Neural cell (in vitro differentiated cells): ENCODE results near the gene HUNK. TPM values are rescaled to one million over a fixed set of nuclear protein-coding genes. Genes with fewer than 3 reads are reported as not detected.

Experiments used
- H2AFZ ChIP-seq: fragments of 200-600, 300-800 bp; sonication (generic), shearing (Covaris generic); 2 replicates; pipeline ENCODE4 v1.6.0; 2014; ENCODE audit warnings: low read depth, mild to moderate bottlenecking, antibody characterized with exemption, low read length, moderate library complexity
- H3F3A ChIP-seq: fragments of 200-600 bp; shearing (Covaris generic); 2 replicates; pipeline ENCODE4 v1.6.1; 2016; ENCODE audit warnings: mild to moderate bottlenecking, moderate library complexity, mixed read lengths, antibody characterized with exemption, low read length; ENCODE audit not compliant: insufficient read depth, poor library complexity, severe bottlenecking
- H3K27ac ChIP-seq: fragments of 200-600, 300-800 bp; sonication (generic), shearing (Covaris generic); 2 replicates; pipeline ENCODE4 v1.5.1; 2014; ENCODE audit warnings: mild to moderate bottlenecking, low read length, moderate library complexity
- H3K27me3 ChIP-seq: fragments of 300-800, 200-600 bp; sonication (generic), shearing (Covaris generic); 2 replicates; pipeline ENCODE4 v1.6.0; 2014; ENCODE audit warnings: mild to moderate bottlenecking, low read depth, low read length, moderate library complexity; ENCODE audit not compliant: insufficient read depth
- H3K36me3 ChIP-seq: fragments of 300-800, 200-600 bp; sonication (generic), shearing (Covaris generic); 2 replicates; pipeline ENCODE4 v1.5.1; 2014; ENCODE audit warnings: mild to moderate bottlenecking, antibody characterized with exemption, low read length, moderate library complexity; ENCODE audit not compliant: insufficient read depth
- H3K4me2 ChIP-seq: fragments of 300-800, 200-600 bp; sonication (generic), shearing (Covaris generic); 2 replicates; pipeline ENCODE4 v1.6.0; 2014; ENCODE audit warnings: mild to moderate bottlenecking, low read length
- H3K4me3 ChIP-seq: fragments of 300-800, 200-600 bp; sonication (generic), shearing (Covaris generic); 2 replicates; pipeline ENCODE4 v1.5.1; 2014; ENCODE audit warnings: mild to moderate bottlenecking, low read length, moderate library complexity
- H3K79me2 ChIP-seq: fragments of 200-600 bp; shearing (Covaris generic); replicated peaks from 2 replicates; pipeline ENCODE4 v1.6.0; 2014; ENCODE audit warnings: mild to moderate bottlenecking, low read length, moderate library complexity; ENCODE audit not compliant: insufficient read depth
- H3K9ac ChIP-seq: fragments of 300-800, 200-600 bp; sonication (generic), shearing (Covaris generic); 2 replicates; pipeline ENCODE4 v1.6.1; 2016; ENCODE audit warnings: mild to moderate bottlenecking, low read length, mixed read lengths
- H3K9me2 ChIP-seq: fragments of 200-600 bp; shearing (Covaris generic); 2 replicates; pipeline ENCODE4 v1.6.1; 2016; ENCODE audit warnings: mild to moderate bottlenecking, low read length, mixed read lengths; ENCODE audit not compliant: insufficient read depth
- H3K9me3 ChIP-seq: fragments of 200-600, 300-800 bp; sonication (generic), shearing (Covaris generic); 2 replicates; pipeline ENCODE4 v1.6.1; 2016; ENCODE audit warnings: mild to moderate bottlenecking, mixed run types, low read length, moderate library complexity, mixed read lengths
- H4K20me1 ChIP-seq: fragments of 200-600 bp; shearing (Covaris generic); 2 replicates; pipeline ENCODE4 v1.6.1; 2016; ENCODE audit warnings: mild to moderate bottlenecking, mixed run types; ENCODE audit not compliant: insufficient read depth
- EP300 ChIP-seq: fragments of 450-650 bp; conservative IDR thresholded peaks from 2 replicates; pipeline ENCODE4 v1.6.1; 2014; ENCODE audit warnings: antibody characterized with exemption, mild to moderate bottlenecking, moderate library complexity; ENCODE audit not compliant: poor library complexity, severe bottlenecking
- EZH2 ChIP-seq: fragments of 200-600, 300-800 bp; shearing (Covaris generic), sonication (generic); IDR thresholded peaks from 2 replicates; pipeline ENCODE4 v1.6.1; 2014; ENCODE audit warnings: antibody characterized with exemption, low read length, borderline replicate concordance, mild to moderate bottlenecking; ENCODE audit not compliant: insufficient read depth, poor library complexity, severe bottlenecking
- MXI1 ChIP-seq: fragments of 450-650 bp; conservative IDR thresholded peaks from 2 replicates; pipeline ENCODE4 v1.6.1; 2014; ENCODE audit warnings: antibody characterized with exemption, mild to moderate bottlenecking; ENCODE audit not compliant: poor library complexity, severe bottlenecking
- POLR2AphosphoS5 ChIP-seq: IDR thresholded peaks from 2 replicates; pipeline ENCODE4 v1.6.1; 2012
- RAD21 ChIP-seq: fragments of 450-650 bp; conservative IDR thresholded peaks from 2 replicates; pipeline ENCODE4 v1.6.1; 2014; ENCODE audit warnings: antibody characterized with exemption, mild to moderate bottlenecking, moderate library complexity
- SMC3 ChIP-seq: fragments of 450-650 bp; conservative IDR thresholded peaks from 2 replicates; pipeline ENCODE4 v1.6.1; 2014; ENCODE audit warnings: antibody characterized with exemption, mild to moderate bottlenecking, moderate library complexity; ENCODE audit not compliant: poor library complexity
- TAF1 ChIP-seq: IDR thresholded peaks from 2 replicates; pipeline ENCODE4 v1.6.1; 2012; ENCODE audit warnings: low read depth
- polyA plus RNA-seq: library from polyadenylated mRNA; depleted of rRNA; stranded (reverse); fragments of >200 nt; gene quantifications from 2 replicates; pipeline ENCODE4 v1.2.3, GENCODE V29; 2014
- TF ChIP-seq, protein P1 (sequence below): fragments of 450-650 bp; IDR thresholded peaks from 2 replicates; pipeline ENCODE4 v1.5.1; 2014; ENCODE audit warnings: antibody characterized with exemption, mild to moderate bottlenecking, moderate library complexity; ENCODE audit not compliant: poor library complexity, severe bottlenecking
- TF ChIP-seq, protein P2 (sequence below): IDR thresholded peaks from 2 replicates; pipeline ENCODE4 v1.6.1; 2012; ENCODE audit warnings: borderline replicate concordance

The HUNK gene
- polyA plus RNA-seq, 1 donor from 2014 or later = 9.3 TPM

DNA sequence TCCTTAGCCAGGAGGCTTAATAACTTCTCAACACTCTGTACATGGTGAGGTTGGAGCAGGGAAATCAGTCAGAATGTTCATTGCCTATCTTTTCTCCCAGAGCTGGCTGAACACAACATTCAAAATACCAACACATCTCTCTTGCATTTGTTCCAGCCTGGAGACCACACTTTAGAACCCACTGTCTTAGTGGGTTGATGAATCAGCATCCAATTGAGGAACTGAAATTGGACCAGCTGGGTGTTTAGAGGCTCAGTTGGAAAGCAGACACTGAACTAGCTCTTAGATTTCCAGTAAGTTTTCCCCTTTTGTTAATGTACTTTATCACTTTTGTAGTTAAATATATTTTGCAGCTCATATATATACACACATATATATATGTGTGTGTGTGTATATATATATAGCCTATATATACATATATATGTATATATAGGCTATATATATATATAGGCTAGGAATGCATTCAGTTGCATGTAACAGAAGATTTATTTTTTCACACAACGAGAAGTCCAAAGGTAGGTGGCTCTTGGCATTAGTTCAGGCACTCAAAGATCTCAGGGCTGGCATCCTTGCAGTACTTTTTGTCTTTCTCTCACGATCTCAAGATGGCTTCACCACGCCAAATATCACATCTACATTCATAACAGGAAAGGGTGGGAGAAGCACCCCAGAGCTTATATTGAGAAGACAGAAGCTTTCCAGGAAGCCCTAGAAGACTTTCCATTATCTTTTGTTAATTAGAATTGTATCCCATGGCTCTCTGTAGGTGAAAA lies 35.0 kb upstream of the HUNK start:
- H3K27ac ChIP-seq = no peak overlapping the region
- no peak overlapping the region for H3K4me2 ChIP-seq
- H3K9ac ChIP-seq = no peak overlapping the region
- no peaks in the 10 kb centered on the region for H4K20me1 ChIP-seq
- H3K9me3 ChIP-seq = no peaks in the 10 kb centered on the region
- no peaks in the 10 kb centered on the region for H3K9me2 ChIP-seq
- TF ChIP-seq EP300 (no peak), TAF1 (no peak), MXI1 (no peak), RAD21 (no peak), SMC3 (no peak), POLR2AphosphoS5 (no peak), EZH2 (no peak)
- TF ChIP-seq, protein P1, sequence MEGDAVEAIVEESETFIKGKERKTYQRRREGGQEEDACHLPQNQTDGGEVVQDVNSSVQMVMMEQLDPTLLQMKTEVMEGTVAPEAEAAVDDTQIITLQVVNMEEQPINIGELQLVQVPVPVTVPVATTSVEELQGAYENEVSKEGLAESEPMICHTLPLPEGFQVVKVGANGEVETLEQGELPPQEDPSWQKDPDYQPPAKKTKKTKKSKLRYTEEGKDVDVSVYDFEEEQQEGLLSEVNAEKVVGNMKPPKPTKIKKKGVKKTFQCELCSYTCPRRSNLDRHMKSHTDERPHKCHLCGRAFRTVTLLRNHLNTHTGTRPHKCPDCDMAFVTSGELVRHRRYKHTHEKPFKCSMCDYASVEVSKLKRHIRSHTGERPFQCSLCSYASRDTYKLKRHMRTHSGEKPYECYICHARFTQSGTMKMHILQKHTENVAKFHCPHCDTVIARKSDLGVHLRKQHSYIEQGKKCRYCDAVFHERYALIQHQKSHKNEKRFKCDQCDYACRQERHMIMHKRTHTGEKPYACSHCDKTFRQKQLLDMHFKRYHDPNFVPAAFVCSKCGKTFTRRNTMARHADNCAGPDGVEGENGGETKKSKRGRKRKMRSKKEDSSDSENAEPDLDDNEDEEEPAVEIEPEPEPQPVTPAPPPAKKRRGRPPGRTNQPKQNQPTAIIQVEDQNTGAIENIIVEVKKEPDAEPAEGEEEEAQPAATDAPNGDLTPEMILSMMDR = no peak
- TF ChIP-seq, protein P2, sequence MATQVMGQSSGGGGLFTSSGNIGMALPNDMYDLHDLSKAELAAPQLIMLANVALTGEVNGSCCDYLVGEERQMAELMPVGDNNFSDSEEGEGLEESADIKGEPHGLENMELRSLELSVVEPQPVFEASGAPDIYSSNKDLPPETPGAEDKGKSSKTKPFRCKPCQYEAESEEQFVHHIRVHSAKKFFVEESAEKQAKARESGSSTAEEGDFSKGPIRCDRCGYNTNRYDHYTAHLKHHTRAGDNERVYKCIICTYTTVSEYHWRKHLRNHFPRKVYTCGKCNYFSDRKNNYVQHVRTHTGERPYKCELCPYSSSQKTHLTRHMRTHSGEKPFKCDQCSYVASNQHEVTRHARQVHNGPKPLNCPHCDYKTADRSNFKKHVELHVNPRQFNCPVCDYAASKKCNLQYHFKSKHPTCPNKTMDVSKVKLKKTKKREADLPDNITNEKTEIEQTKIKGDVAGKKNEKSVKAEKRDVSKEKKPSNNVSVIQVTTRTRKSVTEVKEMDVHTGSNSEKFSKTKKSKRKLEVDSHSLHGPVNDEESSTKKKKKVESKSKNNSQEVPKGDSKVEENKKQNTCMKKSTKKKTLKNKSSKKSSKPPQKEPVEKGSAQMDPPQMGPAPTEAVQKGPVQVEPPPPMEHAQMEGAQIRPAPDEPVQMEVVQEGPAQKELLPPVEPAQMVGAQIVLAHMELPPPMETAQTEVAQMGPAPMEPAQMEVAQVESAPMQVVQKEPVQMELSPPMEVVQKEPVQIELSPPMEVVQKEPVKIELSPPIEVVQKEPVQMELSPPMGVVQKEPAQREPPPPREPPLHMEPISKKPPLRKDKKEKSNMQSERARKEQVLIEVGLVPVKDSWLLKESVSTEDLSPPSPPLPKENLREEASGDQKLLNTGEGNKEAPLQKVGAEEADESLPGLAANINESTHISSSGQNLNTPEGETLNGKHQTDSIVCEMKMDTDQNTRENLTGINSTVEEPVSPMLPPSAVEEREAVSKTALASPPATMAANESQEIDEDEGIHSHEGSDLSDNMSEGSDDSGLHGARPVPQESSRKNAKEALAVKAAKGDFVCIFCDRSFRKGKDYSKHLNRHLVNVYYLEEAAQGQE = no peak
- no peaks in the 10 kb centered on the region for H3K27me3 ChIP-seq
- H3K79me2 ChIP-seq = no peaks in the 10 kb centered on the region
- no peaks in the 10 kb centered on the region for H3F3A ChIP-seq
- no peaks in the 10 kb centered on the region for H3K36me3 ChIP-seq
- H3K4me3 ChIP-seq = no peak overlapping the region
- no peak overlapping the region for H2AFZ ChIP-seq

DNA sequence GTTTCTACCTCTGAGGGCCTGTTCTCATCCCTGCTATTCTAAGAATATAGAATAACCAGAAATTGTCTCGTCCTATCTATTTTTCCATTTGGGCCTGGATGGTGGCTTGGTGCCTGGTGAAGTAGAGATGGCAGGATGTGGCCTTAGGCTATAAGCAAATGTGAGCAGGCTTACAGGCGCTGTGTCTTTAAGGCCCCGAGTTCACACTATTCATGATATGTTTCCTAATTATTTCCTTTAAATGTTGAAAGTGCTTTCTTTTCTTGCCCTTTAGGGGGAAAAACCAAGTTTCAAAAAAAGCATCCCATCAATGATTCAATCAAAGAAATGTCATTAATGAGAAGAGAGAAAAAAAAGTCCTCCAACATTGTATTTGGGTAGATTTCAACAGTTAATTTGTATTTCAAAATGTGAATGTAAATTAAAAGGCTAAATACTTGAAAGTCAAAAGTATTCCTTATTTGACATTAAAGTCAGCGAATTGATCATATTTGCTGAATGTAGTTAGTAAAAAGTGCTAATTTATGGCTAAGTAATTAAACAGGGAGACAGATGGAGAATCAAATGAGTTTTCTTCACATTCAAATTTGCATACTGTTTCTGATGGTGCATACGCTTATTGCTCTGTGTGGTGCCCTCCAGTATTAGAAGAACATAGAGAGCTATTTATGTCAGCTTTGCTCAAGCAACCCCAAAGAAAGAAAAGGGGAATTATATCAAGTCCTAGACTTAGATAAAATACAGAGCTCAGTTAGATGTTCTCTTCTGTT lies 34.0 kb upstream of the HUNK start:
- H4K20me1 ChIP-seq = no peaks in the 10 kb centered on the region
- no peaks in the 10 kb centered on the region for H3K79me2 ChIP-seq
- no peaks in the 10 kb centered on the region for H3K36me3 ChIP-seq
- no peaks in the 10 kb centered on the region for H3K9me2 ChIP-seq
- H3K4me2 ChIP-seq = no peak overlapping the region
- H3K4me3 ChIP-seq = no peak overlapping the region
- H3K27me3 ChIP-seq = no peaks in the 10 kb centered on the region
- no peak overlapping the region for H3K9ac ChIP-seq
- H2AFZ ChIP-seq = no peak overlapping the region
- no peaks in the 10 kb centered on the region for H3K9me3 ChIP-seq
- H3K27ac ChIP-seq = no peak overlapping the region
- no peak for TF ChIP-seq POLR2AphosphoS5
- no peak for TF ChIP-seq SMC3
- TF ChIP-seq MXI1 = no peak
- no peak for TF ChIP-seq TAF1
- no peak for TF ChIP-seq RAD21
- TF ChIP-seq, protein P2 = no peak
- TF ChIP-seq EZH2 = no peak
- TF ChIP-seq EP300 = no peak
- TF ChIP-seq, protein P1 = no peak
- no peaks in the 10 kb centered on the region for H3F3A ChIP-seq
